HG03159 (cell line): ENCODE data around the gene CDH23.
A peak's percentile ranks its signal among the peaks of the same experiment; 100 is the strongest.

Source experiments
- ATAC-seq: cut with Tn5 transposase; IDR thresholded peaks from one replicate; pipeline ENCODE4 v1.9.1; 2021; ENCODE audit warnings: mild to moderate bottlenecking, moderate library complexity; ENCODE audit not compliant: unreplicated experiment

Gene CDH23

DNA sequence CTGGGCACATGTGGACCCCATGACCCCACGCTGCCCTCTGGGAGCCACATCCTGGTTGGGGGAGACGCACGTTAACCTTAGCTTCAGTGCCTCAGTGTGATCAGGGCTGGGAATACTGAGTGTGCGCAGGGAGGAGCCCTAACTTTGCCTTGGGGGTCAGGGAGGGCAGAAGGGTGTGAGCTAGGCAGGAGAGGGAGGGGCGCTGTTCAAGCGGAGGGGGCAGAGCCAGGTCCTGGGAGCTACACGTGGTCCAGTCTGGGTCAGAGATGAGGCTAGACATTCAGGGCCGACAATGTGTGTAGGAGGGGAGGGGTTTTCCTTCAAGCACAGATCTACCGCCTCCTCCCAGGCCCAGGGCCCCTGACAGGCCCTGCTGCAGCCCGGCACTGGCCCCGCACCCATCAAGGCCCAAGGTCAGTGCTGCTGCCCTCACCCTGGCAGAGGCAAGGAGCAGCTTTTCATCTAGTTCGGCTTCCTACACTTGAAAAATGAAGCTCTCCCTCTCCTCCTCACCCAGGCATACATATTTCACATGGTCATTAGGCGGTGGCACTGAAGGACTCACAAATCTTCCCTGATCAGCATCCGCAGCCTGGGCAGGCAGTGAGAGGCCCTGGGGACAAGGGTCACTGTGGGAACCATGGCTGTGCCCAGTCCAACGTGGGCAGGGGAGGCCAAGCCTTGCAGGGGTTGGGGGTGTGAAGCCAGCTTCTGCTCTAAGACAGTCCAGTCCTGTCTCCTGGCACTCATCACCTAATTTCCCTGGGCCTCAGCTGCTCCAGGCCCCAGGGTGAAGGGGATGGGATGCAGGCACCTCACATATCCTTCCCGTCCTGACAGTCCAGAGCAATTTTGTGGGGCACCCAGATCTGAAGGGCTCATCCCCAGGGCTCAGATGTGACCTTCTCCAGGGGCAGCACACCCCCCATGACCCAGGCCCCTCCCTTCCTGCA lies 275.6 kb downstream of the CDH23 start:
- no peak for ATAC-seq

DNA sequence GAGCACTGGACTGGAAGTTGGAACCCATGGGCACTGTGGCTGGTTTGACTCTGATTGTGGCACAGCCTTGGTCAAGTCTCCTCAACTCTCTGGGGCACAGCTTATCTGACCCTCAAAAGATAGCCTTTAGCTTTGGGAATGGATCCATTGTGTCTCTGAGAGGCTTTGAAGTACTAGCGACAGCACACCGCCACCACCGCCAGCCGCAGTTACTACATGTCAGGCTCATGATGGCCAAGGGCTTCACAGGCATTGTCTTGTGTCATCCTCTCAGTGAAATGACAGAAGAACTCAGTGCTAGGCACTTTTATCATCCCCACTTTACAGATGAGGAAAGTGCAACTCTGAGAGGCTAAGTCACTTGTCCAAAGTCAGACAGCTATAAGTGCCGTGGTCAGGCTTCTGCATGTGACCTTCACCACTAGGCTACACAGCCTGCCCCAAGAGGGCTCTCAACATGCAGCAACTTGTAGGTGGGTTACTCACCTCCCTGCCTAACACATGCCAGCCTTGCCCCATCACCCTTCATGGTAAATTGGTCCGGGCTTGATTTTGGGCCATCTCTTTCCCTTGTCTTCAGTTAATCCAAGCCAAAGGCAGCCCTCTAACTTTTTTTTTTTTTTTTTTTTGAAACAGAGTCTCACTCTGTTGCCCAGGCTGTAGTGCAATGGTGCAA lies 278.7 kb downstream of the CDH23 start:
- no peak for ATAC-seq

DNA sequence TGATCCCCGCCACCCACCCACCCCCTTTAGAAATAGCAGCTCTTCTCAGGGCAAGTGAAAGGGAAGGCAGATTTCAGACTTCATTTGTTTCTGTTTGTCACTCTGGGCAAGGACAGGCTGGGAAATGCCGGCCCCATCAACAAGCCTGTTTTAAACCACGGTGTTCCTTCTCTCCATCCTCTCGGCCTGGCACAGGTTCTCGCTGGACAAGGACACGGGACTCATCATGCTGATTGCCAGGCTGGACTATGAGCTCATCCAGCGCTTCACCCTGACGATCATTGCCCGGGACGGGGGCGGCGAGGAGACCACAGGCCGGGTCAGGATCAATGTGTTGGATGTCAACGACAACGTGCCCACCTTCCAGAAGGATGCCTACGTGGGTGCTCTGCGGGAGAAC lies 280.5 kb downstream of the CDH23 start:
- ATAC-seq, result no peak

DNA sequence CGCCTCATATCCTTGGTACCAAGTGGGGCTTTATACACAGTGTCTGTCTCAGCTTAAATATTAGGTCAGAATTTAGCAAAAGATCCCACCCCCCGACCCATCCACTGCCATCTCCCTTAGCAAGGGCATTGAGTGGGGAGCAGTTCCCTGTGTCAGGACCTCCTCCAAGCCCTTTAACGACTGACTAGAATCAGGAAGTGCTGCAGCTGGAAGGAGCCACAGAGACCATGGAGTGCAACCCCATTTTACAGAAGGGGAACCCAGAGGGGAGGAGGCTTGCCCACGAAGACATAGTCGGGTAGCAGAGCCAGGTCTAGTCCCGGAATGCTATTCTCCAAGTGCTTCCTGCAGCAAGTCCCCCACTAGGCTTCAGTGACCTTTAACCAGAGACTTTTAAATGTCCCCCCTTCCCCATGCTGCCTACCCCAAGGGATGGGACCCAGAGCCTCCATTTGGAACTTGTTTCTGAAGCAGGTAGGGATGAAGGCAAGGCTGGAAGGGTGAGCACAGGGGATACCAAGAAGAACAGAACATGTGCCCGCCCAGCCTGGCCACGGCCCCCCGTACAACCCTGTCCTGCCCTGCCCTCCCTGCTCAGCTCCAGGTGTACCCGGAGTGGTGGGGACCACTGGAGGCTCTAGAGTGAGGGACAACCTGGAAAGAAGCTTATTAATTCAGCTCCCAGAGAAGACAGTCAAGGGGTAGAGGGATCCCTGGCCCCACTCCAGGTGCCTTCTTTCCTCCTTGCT lies 281.5 kb downstream of the CDH23 start:
- no peak for ATAC-seq

DNA sequence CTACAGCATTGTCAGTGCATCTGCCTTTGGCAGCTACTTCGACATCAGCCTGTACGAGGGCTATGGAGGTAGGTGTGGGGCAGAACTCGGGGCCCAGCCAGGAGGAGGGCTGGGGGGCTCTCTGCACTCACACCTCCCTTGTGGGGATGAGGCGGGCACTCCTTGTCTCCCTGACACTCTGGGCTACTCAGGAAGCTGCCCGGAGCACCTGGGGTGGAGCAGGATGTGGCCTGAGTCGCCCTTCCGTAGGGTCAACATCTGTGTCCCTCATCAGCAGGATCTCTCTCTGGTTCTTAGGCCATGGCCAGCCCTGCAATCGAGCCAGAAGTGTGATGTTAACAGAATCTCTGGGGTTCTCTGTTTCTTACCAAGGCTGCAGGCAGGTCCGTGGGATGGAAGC lies 282.7 kb downstream of the CDH23 start:
- ATAC-seq, result no peak

DNA sequence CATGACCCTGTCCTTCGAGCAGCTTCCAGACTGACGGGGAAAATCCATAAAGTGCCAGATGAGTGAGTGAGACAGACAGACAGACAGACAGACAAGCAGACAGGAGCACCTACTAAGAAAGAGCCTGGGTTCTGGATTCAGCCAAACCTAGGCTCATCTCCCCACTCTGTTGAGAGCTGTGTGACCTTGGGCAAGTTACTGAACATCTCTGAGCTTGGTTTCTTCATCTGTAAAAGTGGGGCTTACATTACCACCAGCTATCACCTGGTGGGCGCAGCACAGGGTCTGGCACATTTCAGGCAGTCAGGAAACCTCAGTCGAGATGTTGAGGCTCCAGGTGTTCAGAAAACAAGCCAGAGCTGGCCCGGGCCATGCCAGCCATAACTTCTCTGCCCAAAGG lies 285.3 kb downstream of the CDH23 start:
- no peak for ATAC-seq

DNA sequence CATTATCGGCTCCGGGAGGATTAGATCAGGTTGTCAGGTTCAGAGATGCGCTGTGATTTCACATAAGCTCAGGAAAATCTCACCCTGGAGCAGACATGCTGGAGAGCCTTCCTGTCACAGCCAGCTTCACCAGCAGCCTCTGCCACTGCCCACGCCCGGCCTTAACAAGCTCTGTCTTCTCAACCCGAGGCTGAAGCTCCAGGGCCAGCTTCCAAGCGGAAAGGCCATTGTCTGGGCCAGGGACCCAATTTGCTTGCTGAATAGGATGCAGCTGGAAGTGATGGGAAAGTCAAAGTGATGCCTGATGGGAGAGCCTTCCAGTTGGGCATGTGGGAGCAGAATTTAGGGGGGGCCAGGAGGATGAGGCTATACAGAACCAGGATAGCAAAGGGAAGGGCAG lies 286.6 kb downstream of the CDH23 start:
- ATAC-seq, result no peak

DNA sequence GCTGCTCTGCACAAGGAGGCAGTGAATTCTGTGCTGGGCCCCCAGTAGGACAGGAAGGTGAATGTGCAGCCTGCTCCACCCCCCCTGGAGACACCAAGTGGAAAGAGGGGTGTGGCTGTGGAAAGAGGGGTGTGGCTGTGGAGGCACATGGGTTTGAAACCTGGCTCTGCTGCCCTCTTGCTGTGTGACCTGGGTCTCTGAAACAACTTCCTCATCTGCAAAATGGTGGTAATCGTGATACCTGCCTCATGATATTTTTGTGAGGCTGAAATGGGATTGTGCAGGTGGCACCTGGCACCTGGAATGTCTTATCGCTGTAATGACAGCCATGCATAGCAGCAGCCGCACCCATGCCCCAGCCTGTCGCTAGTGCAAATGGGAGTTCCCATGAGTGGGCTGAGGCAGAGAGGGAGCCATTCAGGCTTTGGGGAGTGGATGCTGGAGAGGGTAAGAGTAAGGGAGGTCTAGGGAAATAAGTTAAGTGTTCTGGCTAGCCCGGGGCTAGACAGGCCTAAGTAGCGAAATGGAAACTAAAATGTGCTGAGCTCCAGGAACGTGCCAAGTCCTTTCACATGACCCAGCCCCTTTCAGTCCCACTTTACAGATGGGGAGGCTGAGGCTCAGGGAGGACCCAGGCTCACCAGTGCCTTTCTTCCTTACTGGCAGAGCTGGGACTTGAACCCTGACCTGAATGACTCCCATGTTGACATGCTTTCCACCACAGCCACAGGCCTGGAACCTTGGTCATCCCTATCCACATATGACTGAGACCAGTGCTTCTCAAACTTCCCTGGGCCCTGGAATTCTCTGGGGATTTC lies 287.8 kb downstream of the CDH23 start:
- ATAC-seq, result no peak

DNA sequence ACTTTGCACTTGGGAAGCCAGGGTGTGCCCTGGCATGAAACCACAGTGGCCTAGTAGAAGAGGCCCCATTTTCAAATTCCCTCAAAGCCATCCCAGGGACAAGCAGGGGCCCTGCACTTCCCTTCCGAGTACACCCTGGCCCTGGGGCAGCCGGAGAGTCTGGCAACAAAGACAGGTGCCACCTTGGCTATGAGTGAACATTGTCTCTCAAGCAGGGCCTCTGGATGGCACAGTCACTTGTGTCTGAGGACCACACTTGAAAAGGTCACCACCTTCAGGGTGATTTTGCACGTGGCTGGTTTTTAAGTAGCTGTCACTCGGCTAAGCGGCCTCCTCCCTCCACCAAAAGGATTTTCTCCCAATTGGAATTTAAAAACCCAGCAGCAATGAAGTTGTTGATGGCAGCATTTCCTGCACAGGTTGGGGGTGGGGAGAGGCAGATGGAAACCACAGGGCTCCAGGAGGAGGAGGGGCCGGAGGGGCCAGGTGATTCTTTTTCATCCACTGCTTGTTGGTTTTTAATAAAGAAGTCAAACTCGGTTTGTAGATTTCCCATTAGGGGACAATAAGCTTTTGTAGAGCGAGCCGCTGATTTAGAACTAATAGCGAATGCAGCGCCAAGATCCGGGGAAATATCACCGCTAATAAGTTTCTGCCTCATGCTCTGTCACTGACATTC lies 289.0 kb downstream of the CDH23 start:
- no peak for ATAC-seq

DNA sequence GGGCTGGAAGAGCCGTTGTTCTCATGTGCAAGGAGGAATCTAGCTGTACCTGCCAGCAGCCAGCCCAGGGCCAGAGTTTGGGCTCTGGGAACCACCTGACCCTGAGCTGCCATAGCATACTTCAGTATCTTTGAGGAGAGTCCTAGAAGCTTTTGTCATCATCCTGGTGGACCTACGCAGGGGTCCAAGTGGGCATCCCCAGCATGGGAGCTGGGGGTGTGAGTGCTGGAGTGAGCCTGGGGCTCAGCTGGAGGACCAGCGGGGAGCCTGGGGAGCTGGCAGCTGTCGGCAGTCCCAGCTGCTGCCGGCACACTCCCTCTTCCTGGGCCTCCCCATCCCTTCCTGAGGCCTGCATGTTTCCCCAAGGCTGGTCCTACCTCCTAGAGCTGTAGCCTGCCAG lies 290.4 kb downstream of the CDH23 start:
- no peak for ATAC-seq

DNA sequence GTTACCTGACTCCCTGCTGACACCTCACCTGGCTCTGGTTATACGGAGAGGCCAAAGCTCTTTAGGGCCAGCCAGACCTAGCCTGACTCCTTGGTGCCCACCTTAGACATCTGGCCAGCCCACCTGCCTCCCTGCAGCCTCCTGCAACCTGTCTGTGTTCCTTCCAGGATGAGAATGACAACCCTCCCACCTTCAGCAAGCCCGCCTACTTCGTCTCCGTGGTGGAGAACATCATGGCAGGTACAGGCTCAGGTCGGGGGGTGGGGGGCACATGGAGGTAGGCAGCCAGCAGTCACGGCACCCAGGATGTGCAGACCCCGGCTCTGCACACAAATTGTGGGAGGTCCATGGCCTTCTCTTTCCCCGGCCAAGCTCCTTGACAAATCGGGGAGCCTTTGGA lies 290.8 kb downstream of the CDH23 start:
- ATAC-seq, result no peak

DNA sequence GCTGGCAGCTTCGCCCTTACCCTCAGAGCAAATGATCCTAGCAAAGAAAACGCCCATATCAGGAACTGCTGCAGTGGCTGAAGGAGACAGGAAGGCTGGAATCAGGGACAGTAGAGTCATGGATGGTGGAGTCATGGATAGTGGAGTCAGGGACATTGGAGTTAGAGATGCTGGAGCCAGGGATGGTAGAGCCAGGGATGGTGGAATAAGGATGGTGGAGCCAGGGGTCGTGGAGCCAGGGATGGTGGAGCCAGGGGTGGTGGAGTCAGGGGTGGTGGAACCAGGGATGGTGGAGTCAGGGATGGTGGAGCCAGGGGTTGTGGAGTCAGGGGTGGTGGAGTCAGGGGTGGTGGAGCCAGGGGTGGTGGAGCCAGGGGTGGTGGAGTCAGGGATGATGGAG lies 291.5 kb downstream of the CDH23 start:
- no peak for ATAC-seq

DNA sequence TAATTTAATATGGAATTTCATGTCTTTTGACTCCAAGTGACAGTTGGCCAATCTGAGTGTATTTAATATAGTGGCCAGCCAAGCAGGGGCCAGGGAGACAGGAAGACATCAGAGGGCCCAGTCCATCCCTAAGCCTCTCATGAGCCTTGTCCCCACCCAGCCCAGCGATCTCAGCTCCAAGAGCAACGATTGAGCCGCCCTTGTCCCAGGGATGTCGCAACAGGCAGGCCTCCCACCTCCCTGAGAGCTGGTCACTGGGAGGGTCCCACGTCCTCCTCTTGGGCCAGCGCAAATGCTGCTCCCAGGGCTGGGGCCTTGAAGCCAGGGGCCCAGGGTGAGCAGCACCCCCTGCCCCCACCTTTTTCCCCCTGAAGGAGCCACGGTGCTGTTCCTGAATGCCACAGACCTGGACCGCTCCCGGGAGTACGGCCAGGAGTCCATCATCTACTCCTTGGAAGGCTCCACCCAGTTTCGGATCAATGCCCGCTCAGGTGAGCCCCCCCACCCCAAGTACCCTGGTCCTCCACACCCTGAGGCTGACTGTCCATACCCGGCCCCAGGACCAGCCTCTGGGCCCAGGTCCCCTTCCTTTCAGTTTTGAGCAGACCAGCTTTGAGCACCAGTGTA lies 293.5 kb downstream of the CDH23 start:
- no peak for ATAC-seq

DNA sequence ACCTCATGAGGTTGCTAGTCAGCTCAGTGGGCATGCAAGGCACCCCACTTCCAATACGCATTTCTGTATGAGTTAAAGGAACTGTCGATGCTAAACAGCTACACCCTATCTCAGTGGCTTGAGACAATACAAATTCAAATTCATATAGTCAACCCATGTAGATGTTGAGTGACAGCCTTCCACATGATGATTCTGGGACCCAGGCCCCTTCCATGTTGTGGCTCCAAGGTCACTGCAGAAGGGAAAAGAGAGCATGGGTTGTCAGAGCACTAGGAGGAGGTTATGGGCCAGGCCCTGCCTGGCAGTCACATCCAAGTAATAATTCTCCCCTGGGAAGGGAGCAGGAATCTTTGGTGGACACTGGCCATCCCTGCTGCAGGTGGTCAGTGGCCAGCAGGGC lies 294.7 kb downstream of the CDH23 start:
- no peak for ATAC-seq

DNA sequence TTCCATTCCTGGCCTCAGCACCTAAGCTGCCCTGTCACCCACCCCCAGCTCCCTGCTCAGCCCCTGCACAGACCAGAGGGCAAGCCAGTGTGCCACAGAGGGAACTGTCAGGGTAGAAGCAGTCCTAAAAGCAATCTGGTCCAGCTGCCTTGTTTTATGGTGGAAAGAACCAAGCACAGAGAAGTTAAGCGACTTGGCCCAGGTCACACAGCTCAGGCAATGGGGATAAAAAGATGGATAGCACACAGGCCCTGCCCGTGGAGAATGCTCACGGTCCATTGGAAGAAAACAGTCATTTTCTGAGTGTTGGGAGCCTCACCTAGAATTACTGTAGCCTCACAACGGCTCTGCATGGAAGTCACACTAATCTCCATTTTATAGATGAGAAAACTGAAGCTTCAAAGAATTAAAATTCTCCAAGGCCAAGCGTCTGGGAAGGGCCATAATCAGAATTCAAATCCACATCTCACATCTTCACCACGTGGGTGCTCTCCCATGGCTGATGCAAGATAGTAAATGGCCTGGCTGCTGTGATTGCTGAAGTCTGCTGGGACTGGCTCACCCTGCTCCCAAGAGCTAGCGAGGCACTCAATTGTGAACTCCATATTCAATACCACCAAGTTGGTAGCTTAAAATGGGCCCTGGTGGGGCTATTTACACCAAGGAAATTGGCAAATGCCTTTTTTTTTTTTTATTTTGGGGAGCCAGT lies 296.0 kb downstream of the CDH23 start:
- ATAC-seq, result no peak

DNA sequence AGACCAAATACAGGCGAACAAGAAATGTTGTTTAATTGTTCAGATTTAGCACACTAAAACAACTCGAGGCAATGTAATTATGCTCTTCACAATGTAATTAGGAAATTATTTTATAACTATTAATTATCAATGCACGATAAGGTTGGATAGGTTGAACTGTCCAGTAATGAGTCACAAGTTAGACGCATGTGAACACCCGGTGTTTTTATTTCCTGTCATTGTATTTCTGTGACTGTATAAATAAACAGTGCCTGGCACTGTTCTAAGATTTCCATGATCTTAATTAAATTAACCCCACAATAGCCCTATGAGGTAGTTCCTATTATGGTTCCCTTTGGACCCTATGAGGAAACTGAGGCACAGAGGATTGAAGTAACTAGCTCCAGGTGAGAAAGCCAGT lies 296.7 kb downstream of the CDH23 start:
- no peak for ATAC-seq

DNA sequence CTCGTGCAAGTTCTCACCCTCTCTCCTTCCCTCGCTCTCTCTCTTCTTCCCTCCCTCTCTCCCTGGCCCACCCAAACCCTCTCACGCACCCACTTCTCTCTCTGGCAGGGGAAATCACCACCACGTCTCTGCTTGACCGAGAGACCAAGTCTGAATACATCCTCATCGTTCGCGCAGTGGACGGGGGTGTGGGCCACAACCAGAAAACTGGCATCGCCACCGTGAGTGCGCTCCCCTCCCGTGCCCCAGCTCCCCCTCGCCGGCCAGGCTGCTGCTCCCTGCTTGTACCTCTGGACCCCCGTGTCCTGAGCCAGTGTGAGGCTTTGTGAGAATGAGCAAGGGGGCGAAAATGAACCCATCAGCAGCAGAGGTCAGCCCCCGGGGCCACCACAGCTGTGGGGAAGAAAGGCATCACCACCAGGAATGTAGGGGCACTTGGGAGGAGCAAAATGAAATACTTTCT lies 297.4 kb downstream of the CDH23 start:
- peak; percentile 14 for ATAC-seq

DNA sequence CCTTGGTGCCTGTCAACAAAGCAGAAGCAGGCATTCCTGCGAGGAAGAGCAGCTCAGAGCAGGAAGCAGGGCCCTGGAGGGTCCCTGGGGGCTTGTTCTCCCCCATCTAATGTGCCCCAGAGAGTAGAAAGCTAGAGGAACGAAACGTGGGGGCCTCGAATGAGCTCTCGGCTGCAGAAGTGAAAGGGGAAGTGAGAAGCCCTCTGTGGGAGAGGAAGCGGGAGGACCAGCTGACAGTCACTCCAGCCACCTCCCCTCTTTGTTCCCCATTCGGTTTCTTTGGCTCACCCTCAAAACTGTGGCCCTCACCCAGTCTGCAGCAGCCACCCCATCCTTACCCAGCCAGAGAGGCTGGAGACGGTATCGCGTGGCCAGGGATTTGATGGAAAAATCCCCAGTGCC lies 297.8 kb downstream of the CDH23 start:
- peak; percentile 80 for ATAC-seq
